HG03108 (cell line): ENCODE measurements around the gene GRM8.
A peak's percentile ranks its signal among the peaks of the same experiment; 100 is the strongest.

ENCODE experiments used
- ATAC-seq: cut with Tn5 transposase; IDR thresholded peaks from one replicate; pipeline ENCODE4 v1.9.1; 2021; ENCODE audit warnings: moderate library complexity; ENCODE audit not compliant: unreplicated experiment

Gene GRM8

DNA sequence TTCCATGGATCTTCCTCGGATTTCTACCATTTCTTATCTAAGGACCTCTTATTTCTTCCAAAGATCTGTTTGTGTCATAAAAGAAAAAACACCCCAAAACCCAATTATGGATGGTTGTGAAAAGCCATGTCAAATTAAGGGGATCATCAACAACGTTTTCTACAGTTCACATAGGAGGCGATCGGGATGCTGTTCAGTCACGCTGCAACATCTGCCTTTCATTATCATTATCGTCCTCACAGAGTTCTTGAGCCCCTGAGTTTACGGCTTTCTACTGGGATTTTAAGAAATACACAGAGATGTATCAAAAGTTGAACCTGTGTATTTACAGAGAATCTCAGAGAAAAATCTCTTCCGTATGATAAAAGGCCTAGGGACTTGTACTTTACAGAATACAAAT lies 101.4 kb downstream of the GRM8 start:
- ATAC-seq = no peak

DNA sequence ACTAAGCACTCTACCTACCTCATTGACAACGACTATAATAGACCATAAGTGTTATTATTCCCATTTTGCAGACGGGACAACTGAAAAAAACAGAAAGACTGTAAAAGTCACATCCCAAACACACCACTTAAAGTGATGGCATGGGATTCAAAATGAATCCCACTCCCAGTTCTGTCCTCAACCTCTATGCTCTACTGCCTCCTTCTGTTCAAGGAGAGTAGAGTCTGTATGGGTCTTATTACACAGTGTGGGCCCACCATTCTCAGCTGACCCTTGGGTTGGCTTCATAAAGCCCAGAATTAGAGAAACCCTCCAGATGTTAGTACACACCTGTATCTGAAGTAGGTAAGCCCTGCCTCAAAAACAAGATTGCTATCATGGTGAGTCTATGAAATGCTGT lies 102.2 kb downstream of the GRM8 start:
- no peak for ATAC-seq

DNA sequence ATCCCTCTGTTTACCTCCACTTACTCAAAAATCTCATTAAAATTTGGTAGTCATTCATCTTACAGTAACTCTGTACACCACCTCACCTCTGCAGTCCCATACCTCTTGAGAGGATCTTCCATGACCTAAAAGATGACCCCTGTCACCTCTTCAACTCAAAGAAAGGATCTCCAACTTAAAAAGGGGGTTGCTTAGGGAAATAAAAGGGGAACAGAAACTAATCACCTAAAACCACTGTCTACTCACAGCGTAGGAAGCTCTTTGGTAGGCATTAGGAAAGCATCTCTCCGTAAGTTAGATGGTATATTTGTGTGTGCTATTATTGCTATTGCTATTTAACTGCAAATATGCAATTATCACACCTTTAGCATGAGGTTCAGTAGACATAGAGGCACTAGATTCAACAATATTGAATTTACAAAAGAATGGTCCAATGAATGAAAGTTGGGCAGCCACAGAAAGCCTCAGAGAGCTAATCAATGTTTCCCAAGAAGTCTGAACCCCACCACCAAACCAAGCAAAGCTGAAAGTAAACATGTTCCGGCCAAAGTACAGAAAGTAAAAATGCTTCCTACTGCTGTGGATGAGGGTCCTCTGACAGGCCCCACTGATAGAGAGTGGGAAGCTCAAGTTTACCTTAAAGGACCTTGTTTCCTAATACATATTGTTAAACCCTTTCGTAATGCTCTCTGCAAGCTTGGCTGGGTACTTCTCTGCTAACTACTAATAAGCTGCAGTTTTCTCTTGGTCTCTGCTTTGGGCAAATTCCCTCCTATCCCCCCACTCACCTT lies 105.8 kb downstream of the GRM8 start:
- ATAC-seq = no peak

DNA sequence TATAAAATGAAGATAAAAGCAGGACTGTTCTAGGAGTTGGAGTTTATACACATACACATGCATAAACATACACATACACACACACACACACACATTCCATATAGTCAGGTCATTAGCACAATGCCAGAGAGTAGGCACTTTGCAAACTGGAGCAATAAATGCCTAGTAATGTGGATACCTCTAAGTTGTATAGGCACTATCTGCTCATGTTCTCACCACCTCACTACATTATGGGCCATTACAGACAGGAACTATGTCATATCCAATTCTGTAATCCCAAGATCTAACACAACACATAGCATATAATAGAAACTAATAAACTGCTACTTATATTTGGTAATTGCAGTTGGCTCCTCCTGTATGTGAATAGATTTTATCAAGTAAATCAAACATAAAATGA lies 115.6 kb downstream of the GRM8 start:
- no peak for ATAC-seq

DNA sequence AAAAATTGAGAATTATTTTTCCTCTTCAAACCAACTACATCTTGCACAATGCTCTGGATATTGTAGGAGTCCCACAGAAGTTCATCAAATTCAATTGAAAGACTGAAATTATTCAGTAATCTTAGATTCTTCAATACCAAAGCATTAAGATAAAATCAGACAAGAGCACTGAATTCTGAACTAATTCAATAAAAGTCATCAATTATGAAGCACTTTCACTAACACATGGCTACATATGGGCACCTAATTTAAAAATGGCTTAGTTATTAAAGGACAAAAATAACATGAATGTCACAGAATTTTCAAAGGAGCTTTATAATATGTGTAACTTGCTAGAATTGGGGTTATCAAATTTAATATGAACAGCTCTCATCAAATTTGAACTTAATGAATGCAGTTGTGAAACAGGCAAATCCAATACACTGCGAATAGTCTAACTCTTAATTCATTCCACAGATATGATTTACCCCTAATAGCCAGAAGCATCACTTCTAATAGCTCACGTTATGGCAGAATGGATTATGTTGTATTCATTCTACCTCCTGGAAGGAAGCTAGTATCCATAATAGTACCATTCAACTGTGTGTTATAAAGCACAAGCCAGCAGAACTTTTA lies 116.8 kb downstream of the GRM8 start:
- no peak for ATAC-seq

DNA sequence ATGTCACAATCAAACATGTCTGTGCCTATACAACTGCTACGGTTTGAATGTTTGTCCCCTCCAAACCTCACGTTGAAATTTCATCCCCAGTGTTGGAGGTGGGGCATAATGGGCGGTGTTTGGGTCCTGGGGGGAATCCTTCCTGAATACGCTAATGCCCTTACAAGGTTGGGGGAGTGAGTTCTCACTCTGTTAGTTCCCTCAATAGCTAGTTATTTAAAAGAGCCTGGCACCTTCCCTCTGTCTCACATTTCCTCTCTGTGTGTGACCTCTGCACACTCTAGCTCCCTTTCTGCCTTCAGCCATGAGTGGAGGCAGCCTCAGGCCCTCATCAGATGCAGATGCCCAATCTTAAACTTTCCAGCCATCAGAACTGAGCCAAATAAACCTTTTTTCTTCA lies 129.5 kb downstream of the GRM8 start:
- ATAC-seq = no peak

DNA sequence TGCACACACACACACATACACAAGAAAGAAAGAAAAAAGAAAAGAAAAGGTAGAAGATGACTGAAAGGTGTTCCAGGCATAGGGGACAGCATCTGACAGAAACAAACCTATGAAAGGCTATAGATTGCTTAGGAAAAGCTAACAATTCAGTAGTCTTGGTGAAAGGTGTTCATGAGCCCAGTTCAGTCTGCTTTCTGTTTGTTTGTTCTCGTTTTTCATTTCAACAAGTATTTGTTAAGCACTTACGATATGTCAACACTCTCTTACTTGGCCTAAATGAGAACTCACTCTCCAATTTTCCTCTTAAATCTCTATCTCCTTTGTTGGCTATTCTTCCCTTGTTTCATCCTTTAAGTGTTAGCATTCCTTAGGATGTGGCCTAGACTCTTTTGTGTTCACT lies 133.2 kb downstream of the GRM8 start:
- no peak for ATAC-seq

DNA sequence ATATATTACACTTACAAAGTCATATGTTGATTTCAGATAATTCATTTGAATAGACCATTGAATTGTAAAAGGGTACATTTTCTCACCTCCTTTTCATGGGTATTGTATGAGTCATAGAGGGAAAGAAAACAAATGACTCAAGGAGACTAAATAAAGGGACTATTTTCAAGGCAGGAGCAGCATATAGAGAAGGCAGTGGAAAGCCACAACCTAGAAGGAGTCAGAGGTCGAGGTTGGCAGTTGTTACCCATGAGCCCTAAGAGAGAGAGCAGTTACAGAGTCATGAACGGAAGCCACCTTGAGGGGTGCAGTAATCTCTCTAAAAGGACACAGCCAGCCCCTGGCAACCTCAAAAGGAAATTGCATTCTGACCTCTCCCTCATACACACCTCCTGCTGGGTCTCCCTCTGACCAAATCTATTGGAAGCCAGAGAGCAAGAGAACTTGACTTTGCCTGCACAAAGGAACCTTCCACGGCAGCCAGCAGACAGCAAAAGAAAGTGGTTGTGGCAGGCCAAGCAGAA lies 137.9 kb downstream of the GRM8 start:
- ATAC-seq = no peak

DNA sequence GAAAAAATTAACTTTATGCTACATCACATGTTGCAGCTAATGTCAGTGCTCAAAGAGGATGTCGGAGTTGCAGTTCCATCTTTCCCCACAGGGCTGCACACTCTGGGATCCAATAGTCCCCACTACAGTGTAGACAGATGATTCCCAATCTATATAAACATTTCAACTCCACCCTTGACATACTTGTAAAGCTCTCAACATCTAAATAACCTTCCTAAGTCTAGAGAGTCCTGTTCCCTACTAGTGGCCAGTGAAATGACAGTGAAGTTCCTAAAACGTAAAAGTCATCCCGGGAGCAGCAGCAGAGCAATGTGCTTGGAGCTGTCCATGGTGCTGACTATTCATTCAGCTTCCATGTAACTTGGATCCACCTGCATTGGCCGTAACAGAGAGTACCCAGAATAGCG lies 145.1 kb downstream of the GRM8 start:
- ATAC-seq = peak; percentile 74

DNA sequence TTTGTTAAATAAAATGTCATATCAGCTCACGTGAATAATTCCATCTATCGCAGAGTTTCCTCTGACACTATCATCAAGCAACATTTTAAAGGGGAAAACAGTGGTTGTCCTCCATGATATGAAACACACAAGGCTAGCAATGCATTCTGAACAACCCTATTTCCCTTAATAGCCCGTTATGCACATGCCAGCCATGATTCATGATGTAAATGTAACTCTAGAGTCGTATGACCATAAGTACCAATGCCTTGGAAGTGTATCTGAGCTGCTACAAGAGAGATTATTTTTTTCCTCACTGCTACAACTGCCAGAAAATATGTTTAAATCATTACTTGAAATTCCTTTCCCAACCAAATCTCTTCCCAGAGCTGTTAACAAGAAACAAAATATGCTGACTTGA lies 159.4 kb downstream of the GRM8 start:
- no peak for ATAC-seq

DNA sequence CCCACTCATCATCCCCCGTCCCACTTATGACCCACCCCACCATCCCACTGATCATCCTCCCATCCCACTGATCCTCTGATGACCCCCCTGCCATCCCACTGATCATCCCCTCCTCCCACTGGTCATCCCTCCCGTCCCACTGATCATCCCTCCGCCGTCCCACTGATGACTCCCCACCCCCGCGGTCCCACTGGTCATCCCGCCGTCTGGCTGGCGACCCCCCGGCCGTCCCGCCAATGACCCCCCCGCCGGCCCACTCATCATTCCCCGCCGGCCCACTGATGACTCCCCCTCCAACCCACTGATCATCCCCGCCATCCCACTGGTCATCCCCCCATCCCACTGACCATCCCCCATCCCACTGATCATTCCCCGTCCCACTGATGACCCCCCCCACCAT lies 161.1 kb downstream of the GRM8 start:
- no peak for ATAC-seq

DNA sequence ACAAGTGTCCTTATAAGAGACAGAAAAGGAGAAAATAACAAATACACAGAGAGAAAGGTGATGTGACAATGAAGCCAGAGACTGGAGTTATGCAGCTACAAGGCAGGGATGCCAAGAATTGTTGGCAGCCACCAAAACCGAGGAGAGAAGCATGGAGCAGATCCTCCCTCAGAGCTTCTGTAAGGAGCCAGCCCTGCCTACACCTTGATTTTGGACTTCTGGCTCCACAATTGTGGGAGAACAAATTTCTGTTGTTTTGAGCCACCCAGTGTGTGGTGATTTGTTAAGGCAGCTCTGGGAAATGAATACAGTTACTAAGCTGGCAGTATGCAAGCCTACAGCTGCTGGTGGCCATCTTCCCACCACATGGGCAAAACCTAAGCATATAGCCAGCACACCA lies 163.6 kb downstream of the GRM8 start:
- no peak for ATAC-seq

DNA sequence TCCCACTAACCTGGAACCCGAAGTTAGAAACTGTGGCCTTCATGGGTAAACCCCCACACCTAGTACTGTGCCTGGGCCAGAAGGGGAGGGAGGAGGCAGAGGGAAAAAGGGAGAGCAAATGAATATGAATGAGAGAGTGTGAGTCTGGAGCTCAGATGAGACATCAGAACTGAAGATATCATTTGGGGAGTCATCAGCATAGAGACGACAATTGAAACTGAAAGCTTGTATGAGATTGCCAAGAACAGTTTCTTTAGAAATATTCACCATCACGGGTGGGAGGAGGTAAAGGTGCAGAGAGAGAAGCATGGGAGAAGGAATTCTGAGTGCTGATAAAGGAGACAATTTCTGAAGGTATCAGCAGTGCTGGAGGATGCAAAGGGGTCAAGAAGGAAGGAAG lies 171.2 kb downstream of the GRM8 start:
- no peak for ATAC-seq

DNA sequence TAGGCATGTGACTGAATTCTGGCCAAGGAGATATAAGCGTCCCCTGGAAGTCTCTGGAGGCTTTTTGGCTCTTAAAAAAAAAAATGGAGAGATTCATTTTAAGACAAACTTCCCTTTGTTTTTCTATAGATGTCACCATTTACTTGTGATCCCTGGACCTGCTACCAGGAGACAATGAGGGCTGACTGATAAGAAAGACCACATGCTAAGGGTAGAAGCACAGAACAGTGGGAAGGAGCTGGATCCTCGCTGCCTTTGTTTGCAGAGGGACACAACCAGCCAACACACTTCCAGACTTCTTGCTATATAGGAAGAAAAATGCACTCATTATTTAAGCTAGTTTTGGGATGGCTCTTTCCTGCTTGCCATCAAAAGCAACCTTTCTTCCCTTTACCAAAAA lies 172.2 kb downstream of the GRM8 start:
- no peak for ATAC-seq

DNA sequence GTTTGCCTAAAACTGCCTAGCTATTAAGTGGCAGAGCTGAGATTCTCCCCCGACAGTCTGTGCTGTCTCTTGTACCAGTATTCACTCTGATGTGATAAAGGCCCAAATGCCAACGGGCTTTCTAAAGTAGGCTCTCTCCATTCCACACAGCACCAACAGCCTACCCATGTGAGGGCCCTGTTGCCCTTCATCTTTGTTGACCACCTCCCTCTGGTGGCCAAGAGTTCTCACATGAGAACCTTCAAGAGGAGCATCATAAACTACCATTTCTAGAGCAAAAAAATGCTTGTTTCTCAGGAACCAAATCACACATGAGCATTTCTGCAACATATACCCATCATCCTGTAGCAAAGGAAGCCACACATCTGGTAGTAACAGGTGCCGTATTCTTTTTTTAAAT lies 185.8 kb downstream of the GRM8 start:
- no peak for ATAC-seq

DNA sequence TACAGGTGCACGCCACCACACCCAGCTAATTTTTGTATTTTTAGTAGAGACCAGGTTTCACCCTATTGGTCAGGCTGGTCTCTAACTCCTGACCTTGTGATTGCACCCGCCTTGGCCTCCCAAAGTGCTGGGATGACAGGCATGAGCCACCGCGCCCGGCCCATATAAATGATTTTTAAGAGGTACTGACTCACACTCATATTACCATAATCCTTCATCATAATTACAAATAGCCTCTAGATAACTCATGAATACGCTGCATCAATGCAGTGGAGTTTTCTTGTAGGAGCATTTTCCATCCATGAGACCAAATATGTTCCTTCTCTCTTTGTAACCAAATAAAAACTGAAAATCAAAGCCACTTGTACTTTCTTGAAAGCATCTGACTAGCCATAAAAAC lies 193.3 kb downstream of the GRM8 start:
- no peak for ATAC-seq

DNA sequence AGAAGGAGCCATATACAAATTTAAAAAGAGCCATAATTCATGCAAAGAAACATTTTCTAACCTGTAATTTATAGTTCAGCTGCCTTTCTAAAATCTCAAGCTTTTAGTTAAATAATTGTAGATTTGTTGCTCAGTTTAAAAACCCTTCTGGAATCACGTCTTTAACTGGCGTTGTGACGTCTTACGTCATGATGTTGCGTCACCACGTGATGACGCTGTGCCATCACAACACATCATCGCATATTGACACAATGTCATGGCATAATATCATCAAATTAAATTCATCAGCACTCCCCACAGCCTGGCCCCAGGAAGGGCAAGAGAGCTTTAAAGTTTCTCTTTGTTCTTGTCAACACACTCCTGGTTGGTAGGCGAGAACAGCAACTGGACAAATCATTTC lies 194.8 kb downstream of the GRM8 start:
- ATAC-seq = no peak

DNA sequence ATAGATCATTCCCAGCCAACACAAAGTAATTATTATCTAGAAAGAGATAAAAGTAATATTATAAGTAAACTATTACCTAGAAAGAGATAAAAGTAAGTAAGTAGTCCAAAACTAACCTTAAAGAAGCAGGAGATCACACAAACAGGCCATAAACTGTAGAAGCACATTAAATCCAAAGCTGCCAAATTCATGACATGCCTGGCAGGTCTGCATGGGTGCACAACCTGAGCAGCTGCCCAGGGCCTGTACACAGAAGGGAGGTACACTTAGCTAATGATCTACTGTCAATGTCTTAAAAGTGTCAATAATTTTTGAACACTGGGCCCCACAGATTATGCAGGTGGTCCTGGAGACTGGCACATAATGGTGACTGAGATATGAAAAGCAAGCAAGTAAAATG lies 196.5 kb downstream of the GRM8 start:
- no peak for ATAC-seq

DNA sequence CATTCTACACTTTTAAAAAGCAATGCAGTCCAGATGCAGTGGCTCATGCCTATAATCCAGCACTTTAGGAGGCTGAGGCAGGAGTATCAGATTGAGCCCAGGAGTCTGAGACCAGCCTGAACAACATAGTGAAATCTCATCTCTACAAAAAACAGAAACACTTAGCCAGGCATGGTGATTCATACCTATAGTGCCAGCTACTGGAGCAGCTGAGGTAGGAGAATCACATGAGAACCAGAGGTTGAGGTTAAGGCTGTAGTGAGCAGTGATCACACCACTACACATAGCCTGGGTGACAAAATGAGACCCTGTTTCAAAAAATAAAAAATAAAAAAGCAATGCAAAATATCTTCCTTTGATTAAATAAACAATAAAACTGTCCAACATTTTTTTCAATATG lies 205.2 kb downstream of the GRM8 start:
- no peak for ATAC-seq

DNA sequence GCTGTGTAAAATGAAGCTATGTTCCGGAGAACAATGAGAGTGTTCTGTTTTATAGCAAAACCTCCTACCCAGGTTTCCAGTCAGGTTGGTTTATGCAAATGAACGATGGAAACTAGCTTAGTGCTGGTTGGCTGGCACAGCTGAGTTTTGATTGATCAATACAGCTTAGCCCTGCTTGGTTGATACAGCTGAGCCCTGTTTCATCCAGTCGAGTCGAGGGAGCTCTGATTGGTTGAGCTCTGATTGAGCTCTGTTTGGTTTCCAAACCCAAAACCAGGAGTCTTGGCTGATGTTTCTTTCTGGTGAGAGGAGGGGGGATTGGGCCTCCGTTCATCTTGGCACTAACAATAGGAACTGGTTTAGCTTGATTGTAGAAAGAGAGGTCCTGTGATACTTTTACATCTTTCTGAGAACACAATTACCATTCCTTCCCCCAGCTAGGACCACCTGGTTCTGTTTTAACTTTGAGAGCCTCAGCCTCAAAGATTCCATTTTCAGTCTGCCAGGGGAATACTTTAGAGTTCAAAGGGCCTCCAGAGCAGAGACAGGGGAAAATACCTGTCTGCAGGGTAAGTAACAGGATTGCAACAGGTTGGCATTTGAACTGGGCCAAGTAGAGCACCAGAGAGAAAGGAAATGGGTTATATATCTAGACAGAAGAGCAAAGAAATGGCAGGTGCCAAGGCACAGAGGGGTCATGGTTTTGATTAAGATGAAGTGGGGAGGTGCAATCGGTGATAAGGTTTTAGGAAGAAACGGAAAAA lies 210.9 kb downstream of the GRM8 start:
- no peak for ATAC-seq

DNA sequence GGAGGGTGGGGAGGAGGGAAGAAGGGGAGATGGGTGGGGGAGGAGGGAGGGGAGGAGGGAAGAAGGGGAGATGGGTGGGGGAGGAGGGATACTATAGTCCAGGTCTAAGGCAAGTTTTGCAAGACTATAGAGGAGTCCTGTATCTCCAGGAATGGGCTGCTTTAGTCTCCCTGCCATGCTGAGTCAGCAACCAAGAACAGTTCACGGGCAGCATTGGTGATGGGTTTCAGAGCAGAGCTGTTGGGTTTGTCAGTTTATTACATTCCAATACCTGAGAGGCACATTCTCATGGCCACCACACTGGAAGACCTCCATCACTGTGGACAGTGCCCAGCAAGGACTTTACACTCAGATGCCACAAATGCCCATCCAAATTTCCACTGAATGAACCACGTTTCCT lies 212.7 kb downstream of the GRM8 start:
- ATAC-seq = no peak

DNA sequence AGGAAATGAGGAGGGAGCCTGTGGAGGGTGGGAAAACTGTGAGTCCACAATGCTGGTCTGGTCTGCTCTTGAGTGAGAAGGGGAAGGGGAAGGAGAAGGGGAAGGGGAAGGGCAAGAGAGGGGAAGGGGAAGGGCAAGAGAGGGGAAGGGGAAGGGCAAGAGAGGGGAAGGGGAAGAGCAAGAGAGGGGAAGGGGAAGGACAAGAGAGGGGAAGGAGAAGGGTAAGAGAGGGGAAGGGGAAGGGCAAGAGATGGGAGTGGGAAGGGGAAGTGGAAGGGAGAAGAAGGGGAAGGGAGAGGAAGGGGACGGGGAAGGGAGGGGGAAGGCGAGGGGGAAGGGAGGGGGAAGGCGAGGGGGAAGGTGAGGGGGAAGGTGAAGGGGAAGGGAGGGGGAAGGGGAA lies 213.2 kb downstream of the GRM8 start:
- ATAC-seq = no peak
